Activated naive CD4-positive, alpha-beta T cell treated with anti-CD3 and anti-CD28 coated beads, Interleukin-2, amount 10 ng/mL, durations not matched to agents 7 days and 5 days (primary cell): ENCODE measurements around the gene BTG4.

Source experiments
- CTCF ChIA-PET: fragments of 350-600 bp; sonication (Branson Sonifier 250); formaldehyde crosslinking; loops from one replicate; lab custom pipeline; 2021; ENCODE audit warnings: antibody characterized with exemption; lab: Charles Lee
- DNase-seq: peaks from one replicate; pipeline ENCODE4 v3.0.0-alpha.2; 2020
- H3K27ac Mint-ChIP-seq: one replicate; pipeline ENCODE4 v1.8.0; 2021; ENCODE audit warnings: mild to moderate bottlenecking, moderate library complexity, mixed read lengths
- H3K27me3 Mint-ChIP-seq: one replicate; pipeline ENCODE4 v1.8.0; 2021; ENCODE audit warnings: mild to moderate bottlenecking, mixed read lengths
- H3K36me3 Mint-ChIP-seq: one replicate; pipeline ENCODE4 v1.8.0; 2021; ENCODE audit warnings: mixed read lengths
- H3K4me1 Mint-ChIP-seq: one replicate; pipeline ENCODE4 v1.8.0; 2021; ENCODE audit warnings: mixed read lengths
- H3K4me3 Mint-ChIP-seq: one replicate; pipeline ENCODE4 v1.8.0; 2021; ENCODE audit warnings: mild to moderate bottlenecking, moderate library complexity, mixed read lengths
- H3K9me3 Mint-ChIP-seq: one replicate; pipeline ENCODE4 v1.8.0; 2021; ENCODE audit warnings: mixed read lengths

Gene BTG4

DNA sequence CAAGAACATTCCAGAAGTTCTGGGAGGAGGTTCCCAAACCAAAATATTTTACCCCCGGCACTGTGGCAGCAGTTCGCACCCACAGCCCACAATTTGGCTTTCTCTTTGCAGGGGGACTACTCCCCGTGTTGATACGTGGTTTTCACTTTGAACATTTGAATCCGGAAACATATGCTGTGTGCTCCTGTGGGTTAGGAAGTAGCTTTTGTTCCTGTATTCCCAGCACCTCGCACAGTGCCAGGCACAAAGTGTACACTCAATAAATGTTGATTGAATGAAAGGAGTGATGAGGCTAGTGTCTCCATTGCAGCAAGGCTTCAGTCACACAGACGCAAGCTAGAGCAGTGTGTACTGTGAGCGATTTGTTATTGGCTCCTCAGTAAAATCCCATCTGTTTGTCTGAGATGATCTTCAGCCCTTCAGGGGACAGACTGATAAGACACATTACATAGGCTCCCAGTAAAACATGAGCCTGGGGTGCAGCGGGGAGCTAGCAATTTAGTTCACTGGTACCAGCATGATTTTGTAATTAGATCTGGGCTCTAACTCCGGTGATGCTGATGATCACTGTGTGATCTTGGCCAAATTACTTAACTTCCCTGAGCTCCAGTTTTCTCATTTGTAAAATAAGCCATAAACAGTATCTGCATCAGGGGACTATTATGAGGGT, 30.6 kb upstream of the BTG4 start:
- H3K27me3 Mint-ChIP-seq: peaks cover 68% of the 10 kb centered on the region
- H3K9me3 Mint-ChIP-seq: peaks cover 2% of the 10 kb centered on the region
- H3K4me3 Mint-ChIP-seq: no peak overlapping the region
- DNase-seq: no peak
- H3K36me3 Mint-ChIP-seq: no peaks in the 10 kb centered on the region
- CTCF ChIA-PET: interaction anchor here (0.6 to 2.1 kb wide), 3 partner anchors 9 to 30 kb away, joined by 3 to 8 read pairs (median 3); no protein-coding TSS in a partner anchor
- H3K4me1 Mint-ChIP-seq: peaks cover 28% of the 10 kb centered on the region
- H3K27ac Mint-ChIP-seq: no peak overlapping the region

DNA sequence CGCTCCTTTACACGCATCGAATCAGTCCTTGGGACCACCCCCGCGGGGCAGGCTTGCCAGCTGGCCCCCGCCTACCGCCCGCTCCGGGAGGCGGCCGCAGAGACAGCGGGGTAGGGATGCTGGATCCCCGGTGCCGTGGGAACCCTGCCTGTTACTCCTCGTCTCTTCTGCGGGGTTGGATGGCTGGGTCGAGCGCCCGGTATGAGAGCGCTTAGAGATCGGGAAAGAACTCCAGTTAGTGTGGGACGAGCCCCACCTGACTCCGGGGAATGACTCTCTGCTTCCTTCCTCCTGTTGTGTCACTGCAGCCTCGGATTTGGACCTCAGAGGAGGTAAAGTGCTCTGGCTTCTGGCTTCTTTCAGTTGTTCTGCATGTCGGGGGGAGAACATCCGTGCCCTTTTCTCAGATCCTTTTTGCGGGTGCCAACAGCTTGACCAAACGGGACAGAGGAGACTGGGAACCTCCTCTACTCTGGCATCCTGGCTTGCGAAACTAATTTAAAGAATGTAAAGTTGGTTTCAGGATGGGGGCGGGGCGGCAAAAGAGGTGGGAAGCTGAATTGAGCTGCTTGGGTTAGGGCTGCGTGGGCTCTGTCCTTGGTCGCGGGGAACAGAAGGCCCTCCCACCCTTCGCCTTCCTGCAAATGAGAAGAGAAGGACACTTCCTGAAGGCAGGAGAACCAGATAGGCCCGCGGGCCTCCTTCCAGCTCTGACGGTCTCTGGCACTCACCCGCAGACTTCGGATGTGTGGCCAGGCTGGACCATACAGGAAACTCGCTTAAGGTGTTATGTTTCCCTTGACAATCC, 29.3 kb upstream of the BTG4 start:
- no peak for DNase-seq
- Mint-ChIP-seq H3K9me3 (peaks cover 2% of the 10 kb centered on the region), H3K27me3 (peaks cover 70% of the 10 kb centered on the region), H3K36me3 (no peaks in the 10 kb centered on the region), H3K4me3 (peak overlapping the region; percentile 46), H3K4me1 (peaks cover 28% of the 10 kb centered on the region), H3K27ac (no peak overlapping the region)
- CTCF ChIA-PET: interaction anchor here (2.1 to 3.9 kb wide), 2 partner anchors 28 to 87 kb away, joined by 8 to 15 read pairs; no protein-coding TSS in a partner anchor

DNA sequence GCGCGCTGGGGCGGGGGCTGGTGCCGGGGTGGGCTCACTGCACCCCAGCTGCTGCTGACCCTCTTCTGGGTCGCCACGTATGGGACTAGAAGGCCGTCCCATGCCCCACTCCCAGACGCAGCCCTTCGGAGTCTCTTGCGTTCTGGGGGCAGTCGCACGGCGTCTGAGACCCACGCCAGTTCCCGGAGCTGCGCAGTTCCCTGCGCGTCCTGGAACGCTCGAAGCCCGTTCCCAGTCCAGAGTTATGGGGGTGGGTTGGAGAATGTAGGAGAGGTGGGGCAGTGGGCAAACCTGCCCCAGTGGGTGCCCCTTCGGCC, 28.7 kb upstream of the BTG4 start:
- Mint-ChIP-seq H3K27ac (no peak overlapping the region), H3K9me3 (peaks cover 2% of the 10 kb centered on the region)

DNA sequence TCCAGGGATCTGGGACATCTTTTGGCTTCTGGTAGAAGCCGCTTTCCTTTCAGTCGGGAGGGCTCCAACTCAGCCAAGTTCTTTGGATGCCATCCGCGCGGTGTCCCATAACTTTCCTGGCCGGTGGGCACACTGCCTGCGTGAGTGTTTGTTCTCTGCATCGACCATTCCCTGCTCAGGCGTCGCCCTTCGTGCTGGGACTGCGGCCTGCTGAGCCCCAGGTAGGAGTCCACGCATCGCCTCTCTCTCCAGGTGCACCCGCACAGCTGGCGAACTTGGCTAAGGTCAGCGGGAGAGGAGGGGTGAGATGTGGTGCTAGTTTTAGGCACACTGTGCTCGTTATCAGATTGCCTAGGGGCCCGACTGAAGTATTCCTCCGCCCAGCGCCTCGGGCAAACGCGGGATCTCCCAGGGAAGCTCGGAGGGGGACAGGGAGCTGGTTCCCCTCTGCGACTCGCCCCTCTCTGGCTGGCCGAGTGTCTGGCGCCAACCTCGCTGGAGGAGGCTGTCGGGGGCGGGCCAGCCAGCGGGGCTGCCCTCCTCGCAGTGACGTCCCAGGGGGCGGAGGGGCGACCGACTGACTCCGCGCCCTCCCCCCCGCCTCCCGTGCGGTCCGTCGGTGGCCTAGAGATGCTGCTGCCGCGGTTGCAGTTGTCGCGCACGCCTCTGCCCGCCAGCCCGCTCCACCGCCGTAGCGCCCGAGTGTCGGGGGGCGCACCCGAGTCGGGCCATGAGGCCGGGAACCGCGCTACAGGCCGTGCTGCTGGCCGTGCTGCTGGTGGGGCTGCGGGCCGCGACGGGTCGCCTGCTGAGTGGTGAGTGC, 28.1 kb upstream of the BTG4 start, which contains the start of gene LAYN:
TSS of gene LAYN (plus strand) at position 607 of the 823 bp plus-strand sequence. CDS start at position 731, 124 bp downstream.
- peak; percentile 46 for DNase-seq
- Mint-ChIP-seq H3K27me3 (peaks cover 72% of the 10 kb centered on the region), H3K27ac (peak within 1 kb of the TSS; percentile 58), H3K36me3 (no peaks in the 10 kb centered on the region), H3K4me1 (peaks cover 28% of the 10 kb centered on the region), H3K9me3 (peaks cover 2% of the 10 kb centered on the region), H3K4me3 (peak within 1 kb of the TSS; percentile 46)
- CTCF ChIA-PET: interaction anchor here (2.1 to 3.9 kb wide), 2 partner anchors 27 to 86 kb away, joined by 8 to 15 read pairs; no protein-coding TSS in a partner anchor

More for the DNA sequence above, 28.7 kb upstream of the BTG4 start:
- DNase-seq: no peak
- peak overlapping the region; percentile 22 for H3K4me3 Mint-ChIP-seq
- H3K4me1 Mint-ChIP-seq: peaks cover 28% of the 10 kb centered on the region
- no peaks in the 10 kb centered on the region for H3K36me3 Mint-ChIP-seq
- CTCF ChIA-PET: interaction anchor here (2.1 to 3.9 kb wide), 2 partner anchors 28 to 86 kb away, joined by 8 to 15 read pairs; no protein-coding TSS in a partner anchor
- peaks cover 68% of the 10 kb centered on the region for H3K27me3 Mint-ChIP-seq

DNA sequence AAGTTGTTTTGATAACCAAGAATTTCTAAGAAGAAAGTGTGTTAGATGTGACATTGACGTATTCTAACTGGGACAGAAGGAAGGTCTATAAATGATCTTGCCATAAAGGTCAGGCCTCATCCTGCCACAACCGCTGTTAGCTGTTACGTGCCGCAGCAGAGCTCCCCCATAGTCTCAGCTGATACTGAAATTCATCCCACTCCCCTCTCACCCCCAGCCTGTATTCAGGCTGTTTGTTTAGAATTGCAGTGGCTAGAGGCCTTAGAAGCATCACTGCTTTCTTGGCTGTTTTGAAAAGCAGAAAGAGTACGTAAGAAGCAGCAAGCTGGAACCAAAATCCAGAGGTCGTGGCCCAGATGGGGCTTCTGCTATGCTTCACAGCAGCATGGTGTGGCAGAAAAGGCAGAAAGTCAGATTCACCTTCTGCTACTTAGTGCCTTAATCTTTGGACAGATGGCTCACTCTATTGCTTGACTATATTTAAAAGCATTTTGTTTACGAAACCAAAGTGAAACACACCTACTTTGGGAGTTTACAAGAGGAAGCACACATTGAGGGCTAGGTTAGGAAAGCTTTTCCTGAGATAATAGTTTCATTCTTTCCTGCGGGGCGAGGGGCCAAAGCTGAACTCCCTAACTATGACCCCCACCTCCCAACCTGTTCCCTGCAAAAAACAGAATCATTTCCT, 27.4 kb upstream of the BTG4 start:
- CTCF ChIA-PET: interaction anchor here (1.0 to 3.9 kb wide), 3 partner anchors 27 to 85 kb away, joined by 3 to 15 read pairs (median 4); partner anchors contain the start of gene BTG4
- no peaks in the 10 kb centered on the region for H3K36me3 Mint-ChIP-seq
- peaks cover 74% of the 10 kb centered on the region for H3K27me3 Mint-ChIP-seq
- peaks cover 2% of the 10 kb centered on the region for H3K9me3 Mint-ChIP-seq
- H3K4me1 Mint-ChIP-seq: peaks cover 28% of the 10 kb centered on the region
- no peak for DNase-seq
- H3K4me3 Mint-ChIP-seq: peak overlapping the region; percentile 39
- peak overlapping the region; percentile 43 for H3K27ac Mint-ChIP-seq

DNA sequence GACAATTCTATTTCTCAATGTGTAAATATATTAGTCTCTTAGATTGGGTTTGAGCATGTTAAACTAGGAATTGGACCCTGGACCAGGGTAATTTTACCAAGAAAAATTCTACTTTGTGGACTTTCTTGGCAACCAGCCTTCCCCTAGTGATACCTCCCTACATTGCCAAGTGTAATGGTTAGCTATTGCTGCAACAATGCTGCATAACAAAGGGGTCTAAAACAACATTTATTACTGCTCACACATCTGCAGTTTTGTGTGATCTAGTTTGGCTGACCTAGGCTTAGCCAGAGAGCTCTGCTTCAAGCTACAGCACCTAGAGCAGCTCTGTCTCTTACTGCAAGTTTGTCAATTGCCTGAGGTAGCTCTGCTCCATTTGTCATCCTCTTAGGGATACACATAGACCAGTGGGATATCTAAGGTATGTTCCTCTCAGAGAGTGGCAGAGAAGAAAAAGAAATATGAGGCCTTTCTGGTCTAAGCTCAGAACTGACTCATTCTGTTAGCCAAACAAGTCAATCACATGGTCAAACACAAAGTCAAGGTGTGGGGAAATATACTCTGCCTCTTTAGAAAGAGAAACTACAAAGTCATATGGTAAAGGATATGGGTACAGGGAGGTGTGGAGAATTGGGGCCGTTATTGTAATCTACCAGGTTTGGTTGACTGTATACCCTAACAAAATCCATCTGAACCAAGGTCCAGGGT, 26.4 kb upstream of the BTG4 start:
- Mint-ChIP-seq H3K4me1 (peaks cover 28% of the 10 kb centered on the region), H3K4me3 (no peak overlapping the region), H3K27me3 (peaks cover 65% of the 10 kb centered on the region), H3K27ac (peak overlapping the region; percentile 43), H3K9me3 (peaks cover 2% of the 10 kb centered on the region), H3K36me3 (no peaks in the 10 kb centered on the region)
- CTCF ChIA-PET: interaction anchor here (1.0 to 3.9 kb wide), 3 partner anchors 26 to 84 kb away, joined by 3 to 15 read pairs (median 4); partner anchors contain the start of gene BTG4
- no peak for DNase-seq

DNA sequence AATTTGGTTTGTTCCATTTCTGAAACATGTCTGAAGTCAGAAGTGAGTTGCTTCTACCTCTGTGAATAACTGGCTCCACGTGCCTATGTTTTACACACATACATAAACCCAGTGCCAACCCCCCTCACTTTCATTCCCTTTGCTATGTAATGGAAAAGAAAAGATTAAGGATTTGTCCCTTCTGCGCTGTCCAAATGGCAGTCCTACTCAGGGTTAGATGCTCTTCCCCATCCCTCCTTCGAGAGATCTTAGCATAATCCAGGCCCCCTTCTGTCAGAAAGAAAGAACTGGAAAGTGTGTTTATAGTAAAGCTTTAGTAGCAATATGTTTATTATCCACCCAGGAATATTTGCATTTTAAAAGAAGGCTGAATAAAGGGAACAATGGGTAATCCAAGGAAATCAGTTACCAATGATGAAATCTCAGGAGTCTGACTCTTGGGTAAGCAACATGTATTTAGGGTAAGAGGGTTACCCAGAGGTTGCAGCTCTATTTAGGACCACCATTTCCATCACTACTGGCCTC, 25.2 kb upstream of the BTG4 start:
- Mint-ChIP-seq H3K27me3 (peaks cover 54% of the 10 kb centered on the region), H3K36me3 (no peaks in the 10 kb centered on the region), H3K4me1 (peaks cover 25% of the 10 kb centered on the region), H3K9me3 (peaks cover 2% of the 10 kb centered on the region), H3K27ac (no peak overlapping the region), H3K4me3 (no peak overlapping the region)
- CTCF ChIA-PET: no interaction called here
- no peak for DNase-seq

DNA sequence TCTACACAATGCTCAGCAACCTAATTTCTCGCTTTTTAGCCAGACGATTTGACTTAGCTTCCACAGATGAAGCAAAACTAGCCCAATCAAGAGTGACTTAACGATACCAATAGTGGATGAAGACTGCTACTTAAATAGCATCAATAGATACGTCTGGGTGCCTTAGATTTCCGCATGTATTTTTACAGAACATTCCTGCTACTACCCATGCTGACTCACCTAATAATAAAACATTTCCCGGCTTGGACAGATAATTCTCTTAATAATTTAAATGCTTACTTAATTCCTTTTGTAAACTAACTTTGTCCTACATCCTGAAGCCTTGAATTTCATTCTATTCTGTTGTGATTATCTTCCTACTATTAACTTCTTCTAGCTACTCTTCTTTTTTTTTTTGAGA, 23.1 kb upstream of the BTG4 start:
- CTCF ChIA-PET: no interaction called here
- DNase-seq: no peak
- Mint-ChIP-seq H3K36me3 (no peaks in the 10 kb centered on the region), H3K9me3 (peaks cover 2% of the 10 kb centered on the region), H3K4me3 (no peak overlapping the region), H3K27ac (no peak overlapping the region), H3K4me1 (peaks cover 24% of the 10 kb centered on the region), H3K27me3 (peaks cover 33% of the 10 kb centered on the region)

DNA sequence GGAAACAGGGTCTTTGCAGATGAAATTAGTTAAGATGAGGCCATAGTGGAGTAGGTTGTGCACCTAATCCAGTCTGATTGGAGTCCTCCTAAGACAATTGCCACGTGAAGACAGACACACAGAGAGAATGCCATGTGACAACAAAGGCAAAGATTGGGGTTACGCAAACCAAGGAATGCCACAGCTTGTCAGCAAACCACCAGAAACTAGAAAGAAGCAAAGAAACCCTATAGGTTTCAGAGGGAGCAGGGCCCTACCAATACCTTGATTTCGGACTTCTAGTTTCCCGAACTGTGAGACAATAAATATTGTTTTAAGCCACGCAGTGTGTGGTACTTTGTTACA, 20.2 kb upstream of the BTG4 start:
- Mint-ChIP-seq H3K4me3 (no peak overlapping the region), H3K27ac (no peak overlapping the region), H3K27me3 (peaks cover 8% of the 10 kb centered on the region), H3K36me3 (no peaks in the 10 kb centered on the region), H3K4me1 (peaks cover 19% of the 10 kb centered on the region), H3K9me3 (no peaks in the 10 kb centered on the region)
- CTCF ChIA-PET: interaction anchor here (1.3 to 1.8 kb wide), 2 partner anchors 14 to 20 kb away, joined by 4 read pairs; partner anchors contain the start of gene BTG4
- no peak for DNase-seq

DNA sequence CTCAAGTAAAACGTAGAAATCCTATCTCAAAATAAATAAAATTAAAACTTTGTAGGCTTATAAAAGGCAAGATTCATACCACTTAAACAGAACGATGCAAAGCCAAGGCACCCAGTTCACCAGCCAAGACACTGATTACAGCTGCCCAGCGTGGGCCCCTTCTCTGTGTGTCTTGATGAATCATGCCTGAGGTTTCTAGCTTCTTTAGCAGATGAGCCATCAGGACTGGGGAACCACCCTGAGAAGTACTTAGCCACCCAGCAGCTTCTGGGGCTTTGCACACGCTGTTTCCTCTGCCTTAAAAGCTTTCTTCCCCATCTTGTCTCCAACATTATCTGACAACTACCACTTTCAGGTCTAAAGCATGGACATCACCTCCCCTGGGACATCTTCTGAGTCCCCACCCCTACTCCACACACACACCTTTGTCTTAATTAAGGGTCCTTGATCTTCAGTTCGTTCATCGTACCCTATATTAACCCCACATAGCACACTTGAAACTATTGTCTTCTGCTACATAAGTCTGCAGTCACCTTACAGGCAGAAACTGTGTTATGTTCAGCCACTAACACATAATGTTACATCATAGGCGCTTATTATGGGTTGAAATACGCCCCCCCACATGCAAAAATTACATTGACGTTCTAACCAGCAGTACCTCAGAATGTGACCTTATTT, 19.6 kb upstream of the BTG4 start:
- Mint-ChIP-seq H3K9me3 (no peaks in the 10 kb centered on the region), H3K4me3 (no peak overlapping the region), H3K27ac (no peak overlapping the region), H3K27me3 (peaks cover 7% of the 10 kb centered on the region), H3K4me1 (peaks cover 19% of the 10 kb centered on the region), H3K36me3 (no peaks in the 10 kb centered on the region)
- peak; percentile 47 for DNase-seq
- CTCF ChIA-PET: interaction anchor here (1.3 to 1.8 kb wide), 2 partner anchors 13 to 19 kb away, joined by 4 read pairs; partner anchors contain the start of gene BTG4

DNA sequence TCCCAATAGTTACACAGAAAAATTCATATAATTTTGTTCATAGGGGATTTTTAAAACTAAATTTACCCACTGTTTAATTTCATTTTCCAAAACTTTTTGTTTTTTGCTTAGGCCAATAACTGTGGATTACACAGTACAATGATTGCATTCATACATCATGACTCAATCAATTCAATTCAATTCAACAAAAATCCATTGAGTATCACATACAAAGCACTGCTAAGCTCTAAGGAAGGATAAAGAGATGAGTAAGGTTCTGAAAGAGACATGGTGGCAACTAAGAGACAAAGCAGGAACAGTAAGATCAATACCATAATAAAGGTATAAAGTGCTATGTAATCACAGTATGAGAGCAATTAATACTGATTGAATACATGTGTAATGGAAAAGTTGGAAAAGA, 18.9 kb upstream of the BTG4 start:
- no peaks in the 10 kb centered on the region for H3K9me3 Mint-ChIP-seq
- H3K36me3 Mint-ChIP-seq: no peaks in the 10 kb centered on the region
- peaks cover 25% of the 10 kb centered on the region for H3K4me1 Mint-ChIP-seq
- no peak overlapping the region for H3K4me3 Mint-ChIP-seq
- DNase-seq: no peak
- CTCF ChIA-PET: interaction anchor here (1.8 kb wide), 1 partner anchor 19 kb away, joined by 4 read pairs; the partner anchor contains the start of gene BTG4
- H3K27ac Mint-ChIP-seq: no peak overlapping the region
- H3K27me3 Mint-ChIP-seq: peaks cover 7% of the 10 kb centered on the region

DNA sequence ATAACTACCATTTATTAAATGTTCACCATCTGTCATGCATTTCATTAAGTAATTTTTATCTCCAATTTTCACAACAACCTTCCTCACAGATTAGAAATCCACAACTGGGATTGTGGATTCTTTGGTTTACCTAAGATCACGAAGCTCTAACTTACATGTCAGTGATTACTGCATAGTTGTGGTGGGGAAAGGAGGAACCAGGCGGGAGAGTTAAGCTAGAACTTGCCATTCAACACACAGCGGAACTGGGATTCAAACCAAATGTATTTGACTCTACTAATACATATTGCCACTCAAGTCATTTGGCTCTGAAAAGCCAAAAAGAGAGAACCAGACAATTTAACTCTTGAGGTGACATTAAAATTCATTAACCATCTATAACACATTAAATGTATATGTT, 17.9 kb upstream of the BTG4 start:
- no peaks in the 10 kb centered on the region for H3K36me3 Mint-ChIP-seq
- no peak overlapping the region for H3K4me3 Mint-ChIP-seq
- no peak overlapping the region for H3K27ac Mint-ChIP-seq
- H3K4me1 Mint-ChIP-seq: peaks cover 28% of the 10 kb centered on the region
- no peaks in the 10 kb centered on the region for H3K9me3 Mint-ChIP-seq
- no peak for DNase-seq
- peaks cover 4% of the 10 kb centered on the region for H3K27me3 Mint-ChIP-seq
- CTCF ChIA-PET: interaction anchor here (2.1 kb wide), 1 partner anchor 75 kb away, joined by 6 read pairs; no protein-coding TSS in a partner anchor
